Hematopoietic multipotent progenitor cell treated with erythropoietin and hydrocortisone succinate and interleukin-3 and kit ligand, for 4 days (in vitro differentiated cells): ENCODE results near the gene LILRB1.
"Not testable (repeated sequence)": the region's sequence is repeated elsewhere in the genome, so short reads cannot be mapped to it uniquely, and the experiment has no call there.

Experiments
- DNase-seq: peaks from one replicate; pipeline ENCODE4 v3.0.0-alpha.2; 2015

Gene LILRB1

GRCh38 chr19:54626757-54627156, 3.5 kb upstream of the LILRB1 start:
- no peak for DNase-seq

- not testable (repeated sequence) for DNase-seq
These were observed 2.4 kb upstream of the LILRB1 start for GRCh38 chr19:54627912-54628311.

- DNase-seq = no peak
These were observed 498 bp downstream of the LILRB1 start for GRCh38 chr19:54630782-54631181.

GRCh38 chr19:54631489-54632337, 1.4 kb downstream of the LILRB1 start:
- not testable (repeated sequence) for DNase-seq

- DNase-seq = not testable (repeated sequence)
These were observed 2.2 kb downstream of the LILRB1 start for GRCh38 chr19:54632517-54632916.

- no peak for DNase-seq
These were observed 3.1 kb downstream of the LILRB1 start for GRCh38 chr19:54633401-54633800.

- DNase-seq = not testable (repeated sequence)
These were observed 5.8 kb downstream of the LILRB1 start for GRCh38 chr19:54636081-54636480.

GRCh38 chr19:54638683-54639082, 8.4 kb downstream of the LILRB1 start:
- DNase-seq = no peak

- DNase-seq = peak; percentile 5
These were observed 12.7 kb downstream of the LILRB1 start for GRCh38 chr19:54642953-54643352.

GRCh38 chr19:54643583-54643982, 13.3 kb downstream of the LILRB1 start:
- not testable (repeated sequence) for DNase-seq

- no peak for DNase-seq
These were observed 13.8 kb downstream of the LILRB1 start for GRCh38 chr19:54644056-54644455.

GRCh38 chr19:54646331-54646841, 16.1 kb downstream of the LILRB1 start:
- no peak for DNase-seq

- no peak for DNase-seq
These were observed 17.8 kb downstream of the LILRB1 start for GRCh38 chr19:54648129-54648528.

- DNase-seq = no peak
These were observed 19.9 kb downstream of the LILRB1 start for GRCh38 chr19:54650108-54650655.

GRCh38 chr19:54653181-54653809, 23.0 kb downstream of the LILRB1 start:
- DNase-seq = peak; percentile 65

GRCh38 chr19:54654447-54655321, 24.4 kb downstream of the LILRB1 start:
- no peak for DNase-seq

GRCh38 chr19:54659300-54659699, 29.0 kb downstream of the LILRB1 start:
- DNase-seq = no peak

- DNase-seq = no peak
These were observed 30.0 kb downstream of the LILRB1 start for GRCh38 chr19:54660306-54660705.

GRCh38 chr19:54660964-54661363, 30.7 kb downstream of the LILRB1 start:
- DNase-seq = no peak

GRCh38 chr19:54661846-54662481, 31.7 kb downstream of the LILRB1 start:
- no peak for DNase-seq

- DNase-seq = no peak
These were observed 32.4 kb downstream of the LILRB1 start, which contains the start of gene LILRB4 for GRCh38 chr19:54662730-54663129. Gene LILRB4 (plus strand): TSS chr19:54662985. CDS start chr19:54663034, 49 bp downstream.

GRCh38 chr19:54665530-54665929, 35.2 kb downstream of the LILRB1 start:
- no peak for DNase-seq
